Stomach (tissue), 4 donors: ENCODE results near the gene TRPC6.

ENCODE experiments used
- EP300 ChIP-seq: sonication (generic); formaldehyde crosslinking; IDR thresholded peaks from one replicate; pipeline ENCODE4 v1.6.1; 2017; ENCODE audit warnings: antibody characterized with exemption
- TF ChIP-seq, protein P1 (sequence below), 7 experiments: fragments of 450-650 bp in 4 of 7; fragments of 200-600 bp in 3 of 7; sonication (generic) in 3 of 7; IDR thresholded peaks; one replicate each; pipeline ENCODE4 v1.5.1; 2016 to 2019; ENCODE audit warnings: antibody characterized with exemption in 7 of 7, control low read depth in 2 of 7, mild to moderate bottlenecking in 1 of 7

GRCh38 chr11:101476191-101476590 is 107.6 kb downstream of the TRPC6 start:
- TF ChIP-seq, protein P1, sequence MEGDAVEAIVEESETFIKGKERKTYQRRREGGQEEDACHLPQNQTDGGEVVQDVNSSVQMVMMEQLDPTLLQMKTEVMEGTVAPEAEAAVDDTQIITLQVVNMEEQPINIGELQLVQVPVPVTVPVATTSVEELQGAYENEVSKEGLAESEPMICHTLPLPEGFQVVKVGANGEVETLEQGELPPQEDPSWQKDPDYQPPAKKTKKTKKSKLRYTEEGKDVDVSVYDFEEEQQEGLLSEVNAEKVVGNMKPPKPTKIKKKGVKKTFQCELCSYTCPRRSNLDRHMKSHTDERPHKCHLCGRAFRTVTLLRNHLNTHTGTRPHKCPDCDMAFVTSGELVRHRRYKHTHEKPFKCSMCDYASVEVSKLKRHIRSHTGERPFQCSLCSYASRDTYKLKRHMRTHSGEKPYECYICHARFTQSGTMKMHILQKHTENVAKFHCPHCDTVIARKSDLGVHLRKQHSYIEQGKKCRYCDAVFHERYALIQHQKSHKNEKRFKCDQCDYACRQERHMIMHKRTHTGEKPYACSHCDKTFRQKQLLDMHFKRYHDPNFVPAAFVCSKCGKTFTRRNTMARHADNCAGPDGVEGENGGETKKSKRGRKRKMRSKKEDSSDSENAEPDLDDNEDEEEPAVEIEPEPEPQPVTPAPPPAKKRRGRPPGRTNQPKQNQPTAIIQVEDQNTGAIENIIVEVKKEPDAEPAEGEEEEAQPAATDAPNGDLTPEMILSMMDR (IDR thresholded peaks at IDR 0.05), result no peak
- no peak for TF ChIP-seq EP300
